ENCODE measurements around the gene TBC1D22A. TPM values are rescaled to one million over a fixed set of nuclear protein-coding genes. Genes with fewer than 3 reads are reported as not detected.

TBC1D22A gene
- polyA plus RNA-seq, 1 donor from 2014 or later, result 9.3 TPM

- H4K20me1 ChIP-seq (ENCODE audit: insufficient read depth), result no peaks in the 10 kb centered on the region
- no peaks in the 10 kb centered on the region for H3K9me2 ChIP-seq (ENCODE audit: insufficient read depth, low read length)
- no peak overlapping the region for H3K4me3 ChIP-seq (ENCODE audit: low read length)
- TF ChIP-seq TAF1 (IDR thresholded peaks at IDR 0.05; ENCODE audit: low read depth) (no peak), CTCF (IDR thresholded peaks at IDR 0.05; ENCODE audit: poor library complexity, severe bottlenecking) (no peak), MXI1 (conservative IDR thresholded peaks at IDR 0.05; ENCODE audit: poor library complexity, severe bottlenecking) (no peak), EP300 (conservative IDR thresholded peaks at IDR 0.05; ENCODE audit: poor library complexity, severe bottlenecking) (no peak)
- no peak overlapping the region for H3K4me2 ChIP-seq (ENCODE audit: low read length)
- H3K36me3 ChIP-seq (ENCODE audit: insufficient read depth, low read length), result no peaks in the 10 kb centered on the region
- no peaks in the 10 kb centered on the region for H3F3A ChIP-seq (ENCODE audit: insufficient read depth, low read length, poor library complexity, severe bottlenecking)
- no peaks in the 10 kb centered on the region for H3K27me3 ChIP-seq (ENCODE audit: insufficient read depth, low read depth, low read length)
- no peak overlapping the region for H3K27ac ChIP-seq (ENCODE audit: low read length)
- H3K9ac ChIP-seq (ENCODE audit: low read length), result no peak overlapping the region
- H3K9me3 ChIP-seq (ENCODE audit: low read length), result no peaks in the 10 kb centered on the region
- H3K79me2 ChIP-seq (replicated peaks; ENCODE audit: insufficient read depth, low read length), result no peaks in the 10 kb centered on the region
- H2AFZ ChIP-seq (ENCODE audit: low read depth, low read length), result no peak overlapping the region
Measured at GRCh38 chr22:46749682-46750529, 12.5 kb upstream of the TBC1D22A start.

- no peaks in the 10 kb centered on the region for H3F3A ChIP-seq (ENCODE audit: insufficient read depth, low read length, poor library complexity, severe bottlenecking)
- no peaks in the 10 kb centered on the region for H3K27me3 ChIP-seq (ENCODE audit: insufficient read depth, low read depth, low read length)
- no peaks in the 10 kb centered on the region for H3K79me2 ChIP-seq (replicated peaks; ENCODE audit: insufficient read depth, low read length)
- no peaks in the 10 kb centered on the region for H3K36me3 ChIP-seq (ENCODE audit: insufficient read depth, low read length)
- H3K9me3 ChIP-seq (ENCODE audit: low read length), result peaks cover under 1% of the 10 kb centered on the region
- no peak overlapping the region for H3K9ac ChIP-seq (ENCODE audit: low read length)
- H3K4me3 ChIP-seq (ENCODE audit: low read length), result no peak overlapping the region
- no peak overlapping the region for H3K27ac ChIP-seq (ENCODE audit: low read length)
- H2AFZ ChIP-seq (ENCODE audit: low read depth, low read length), result no peak overlapping the region
- H3K9me2 ChIP-seq (ENCODE audit: insufficient read depth, low read length), result no peaks in the 10 kb centered on the region
- no peak for TF ChIP-seq RAD21 (conservative IDR thresholded peaks at IDR 0.05)
- no peak for TF ChIP-seq EP300 (conservative IDR thresholded peaks at IDR 0.05; ENCODE audit: poor library complexity, severe bottlenecking)
- TF ChIP-seq REST (IDR thresholded peaks at IDR 0.05; ENCODE audit: borderline replicate concordance), result no peak
- TF ChIP-seq CTCF (IDR thresholded peaks at IDR 0.05; ENCODE audit: poor library complexity, severe bottlenecking), result no peak
- no peak for TF ChIP-seq POLR2AphosphoS5 (IDR thresholded peaks at IDR 0.05)
- no peak for TF ChIP-seq EZH2 (IDR thresholded peaks at IDR 0.05; ENCODE audit: borderline replicate concordance, insufficient read depth, low read length, poor library complexity, severe bottlenecking)
- no peak for TF ChIP-seq SMC3 (conservative IDR thresholded peaks at IDR 0.05; ENCODE audit: poor library complexity)
- no peak for TF ChIP-seq TAF1 (IDR thresholded peaks at IDR 0.05; ENCODE audit: low read depth)
- TF ChIP-seq MXI1 (conservative IDR thresholded peaks at IDR 0.05; ENCODE audit: poor library complexity, severe bottlenecking), result no peak
- H3K4me2 ChIP-seq (ENCODE audit: low read length), result no peak overlapping the region
- H4K20me1 ChIP-seq (ENCODE audit: insufficient read depth), result no peaks in the 10 kb centered on the region
Measured at GRCh38 chr22:46750530-46750800, 12.0 kb upstream of the TBC1D22A start.
